HG03442 (cell line): ENCODE data around the gene COBL.

Experiments
- ATAC-seq: cut with Tn5 transposase; IDR thresholded peaks from one replicate; pipeline ENCODE4 v1.9.1; 2021; ENCODE audit warnings: mild to moderate bottlenecking, moderate library complexity; ENCODE audit not compliant: unreplicated experiment

The COBL gene

GRCh38 chr7:51235593-51236313, 80.9 kb downstream of the COBL start:
- no peak for ATAC-seq

GRCh38 chr7:51234609-51235308, 81.8 kb downstream of the COBL start:
- ATAC-seq = no peak

DNA sequence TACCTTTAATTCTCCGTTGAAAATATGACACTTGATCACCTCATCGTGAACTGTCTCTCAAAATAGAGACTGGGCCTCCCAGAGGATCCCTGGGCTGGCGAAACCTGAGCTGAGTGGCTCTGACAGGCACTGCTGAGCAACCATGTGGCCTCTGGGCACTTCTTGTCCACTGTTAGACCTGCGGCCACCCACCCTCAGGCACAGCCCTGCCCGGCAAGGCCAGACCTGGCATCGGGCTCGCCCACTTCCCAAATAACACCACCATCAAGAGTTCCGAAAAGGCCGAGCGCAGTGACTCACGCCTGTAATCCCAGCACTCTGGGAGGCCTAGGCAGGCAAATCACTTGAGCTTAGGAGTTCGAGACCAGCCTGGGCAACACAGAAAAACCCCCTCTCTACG, 82.5 kb downstream of the COBL start:
- no peak for ATAC-seq

- ATAC-seq = no peak
Measured at GRCh38 chr7:51233374-51233773, 83.2 kb downstream of the COBL start.

GRCh38 chr7:51230723-51231122, 85.9 kb downstream of the COBL start:
- ATAC-seq = no peak

DNA sequence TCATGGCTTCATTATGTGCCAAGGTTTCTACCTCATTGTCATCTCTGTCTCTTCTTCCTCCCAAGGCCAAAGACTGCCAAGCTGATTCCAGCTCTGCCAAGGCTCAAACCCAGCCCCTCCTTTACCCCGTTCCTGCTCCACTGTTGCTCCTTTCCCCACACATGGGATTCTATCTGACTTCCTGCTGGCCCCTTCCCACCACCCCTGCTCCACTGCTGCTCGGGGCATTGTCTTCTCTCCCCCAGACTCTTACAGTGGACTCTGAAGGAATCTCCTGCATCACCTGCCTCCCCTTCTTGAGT, 86.3 kb downstream of the COBL start:
- ATAC-seq = no peak

GRCh38 chr7:51229620-51230323, 86.8 kb downstream of the COBL start:
- ATAC-seq = no peak

GRCh38 chr7:51229106-51229537, 87.5 kb downstream of the COBL start:
- ATAC-seq = no peak

DNA sequence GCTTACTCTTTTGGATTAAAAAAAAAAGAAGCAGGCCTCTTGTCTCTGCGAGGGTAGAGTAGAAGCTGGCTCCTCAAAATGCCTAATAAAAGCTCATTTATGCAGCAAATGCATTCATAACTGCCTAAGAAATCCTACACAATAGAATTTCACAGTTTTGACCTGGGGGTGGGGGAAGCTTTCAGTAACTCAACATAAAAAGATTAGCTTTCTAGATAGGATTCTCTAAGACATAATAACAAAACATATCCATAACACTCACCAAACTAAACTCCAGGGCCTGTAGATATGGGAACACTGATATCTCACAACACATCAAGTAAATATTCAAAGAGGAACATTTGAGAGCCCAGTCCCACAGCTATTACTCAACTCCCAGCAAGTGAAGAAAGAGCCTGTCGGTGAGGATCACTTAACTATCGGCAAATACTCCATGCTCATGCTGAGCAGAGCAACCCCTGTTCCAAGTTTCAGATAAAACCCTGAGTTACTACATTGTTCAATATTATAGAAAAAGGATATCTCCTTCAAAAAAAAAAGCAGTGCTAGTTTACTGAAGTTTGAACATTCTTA, 88.1 kb downstream of the COBL start:
- no peak for ATAC-seq

GRCh38 chr7:51227861-51228260, 88.7 kb downstream of the COBL start:
- ATAC-seq = no peak

GRCh38 chr7:51226916-51227535, 89.6 kb downstream of the COBL start:
- ATAC-seq = no peak

- no peak for ATAC-seq
Measured at GRCh38 chr7:51226063-51226755, 90.4 kb downstream of the COBL start.

DNA sequence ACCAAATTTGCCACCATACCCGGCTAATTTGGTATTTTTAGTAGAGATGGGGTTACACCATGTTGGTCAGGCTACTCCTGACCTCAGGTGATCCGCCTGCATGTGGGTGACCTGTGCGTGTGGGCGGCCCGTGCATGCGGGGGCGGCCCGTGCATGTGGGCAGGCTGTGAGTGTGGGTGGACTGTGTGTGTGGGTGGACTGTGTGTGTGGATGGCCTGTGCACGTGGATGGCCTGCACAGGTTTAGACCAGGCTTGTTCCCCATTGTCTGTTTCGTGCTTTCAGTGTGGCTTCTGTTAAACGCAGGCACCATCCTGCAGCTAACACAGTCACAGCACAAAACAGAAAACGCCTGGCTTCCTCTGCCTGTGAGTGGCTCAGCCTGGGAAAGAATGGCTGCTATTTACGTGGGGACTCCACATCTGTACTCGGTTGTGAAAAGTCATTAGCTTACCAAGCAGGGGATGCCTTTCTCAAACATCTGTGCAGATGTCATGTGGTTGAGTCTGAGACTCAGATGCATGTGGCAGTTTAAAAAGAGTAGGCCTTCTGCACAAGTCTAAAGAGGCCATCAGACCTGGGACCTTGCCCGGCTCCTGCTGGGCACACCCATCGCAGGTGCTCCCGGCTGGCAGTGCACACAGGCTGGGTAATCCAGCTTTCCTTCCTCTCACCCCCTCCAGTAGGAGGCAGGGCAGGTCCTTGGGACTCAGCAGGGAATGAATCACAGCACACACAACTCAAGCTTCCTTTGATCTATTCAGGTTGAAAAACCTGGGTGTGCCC, 91.6 kb downstream of the COBL start:
- ATAC-seq = no peak

DNA sequence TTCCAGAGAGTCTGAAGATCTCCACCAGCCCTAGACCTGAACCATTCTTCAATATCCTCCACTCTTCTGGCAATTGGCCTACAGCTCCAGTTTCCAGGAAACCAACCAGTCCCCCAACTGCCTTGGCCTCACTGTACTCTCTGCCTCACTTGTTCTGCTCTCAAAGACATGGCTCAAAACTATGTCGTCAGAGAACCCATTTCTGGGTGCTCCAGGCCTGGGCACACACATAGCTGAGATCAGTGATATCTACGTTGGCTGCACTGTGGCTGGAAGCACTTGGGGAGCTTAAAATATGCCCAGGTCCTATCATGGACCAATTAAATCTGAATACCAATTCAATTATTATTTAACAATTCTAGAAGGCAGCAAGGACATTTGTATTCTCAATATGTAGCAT, 93.1 kb downstream of the COBL start:
- ATAC-seq = no peak

DNA sequence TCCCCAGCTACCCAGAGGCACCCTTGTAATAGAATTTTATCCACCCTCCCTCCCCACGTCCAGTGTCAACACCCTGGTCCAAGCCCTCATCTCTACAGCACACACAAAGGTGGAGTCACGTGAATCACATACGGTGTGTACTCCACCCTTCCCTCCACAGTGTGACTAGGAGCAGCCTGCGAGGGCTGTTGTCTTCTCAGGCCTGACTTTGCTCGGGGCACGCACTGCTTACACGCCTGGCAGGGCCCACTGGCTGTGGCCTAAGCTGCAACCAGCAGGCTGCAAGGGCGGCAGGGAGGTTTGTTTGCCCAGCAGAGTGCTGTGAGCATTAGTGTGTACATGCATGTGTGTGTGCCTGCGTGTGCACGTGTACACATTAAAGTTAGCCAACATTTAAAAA, 93.7 kb downstream of the COBL start:
- ATAC-seq = no peak

DNA sequence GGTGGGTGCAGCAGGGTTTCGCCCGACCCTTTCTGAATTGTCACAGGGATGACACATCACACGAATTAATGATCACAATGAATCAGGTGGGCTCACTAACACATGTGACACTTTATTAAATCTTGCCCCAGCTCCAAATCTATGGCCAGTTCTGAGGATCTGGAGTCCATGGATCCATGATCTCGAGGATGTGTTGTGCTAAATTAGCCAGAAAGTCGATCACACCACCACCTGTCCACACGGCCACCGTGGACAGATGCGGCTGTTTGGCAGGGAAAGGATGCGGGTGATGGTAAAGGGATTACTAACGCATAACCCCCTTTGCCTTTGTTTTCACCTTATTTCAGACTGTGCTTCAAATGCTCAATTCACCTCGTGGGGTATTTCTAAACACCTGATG, 96.4 kb downstream of the COBL start:
- ATAC-seq = no peak

DNA sequence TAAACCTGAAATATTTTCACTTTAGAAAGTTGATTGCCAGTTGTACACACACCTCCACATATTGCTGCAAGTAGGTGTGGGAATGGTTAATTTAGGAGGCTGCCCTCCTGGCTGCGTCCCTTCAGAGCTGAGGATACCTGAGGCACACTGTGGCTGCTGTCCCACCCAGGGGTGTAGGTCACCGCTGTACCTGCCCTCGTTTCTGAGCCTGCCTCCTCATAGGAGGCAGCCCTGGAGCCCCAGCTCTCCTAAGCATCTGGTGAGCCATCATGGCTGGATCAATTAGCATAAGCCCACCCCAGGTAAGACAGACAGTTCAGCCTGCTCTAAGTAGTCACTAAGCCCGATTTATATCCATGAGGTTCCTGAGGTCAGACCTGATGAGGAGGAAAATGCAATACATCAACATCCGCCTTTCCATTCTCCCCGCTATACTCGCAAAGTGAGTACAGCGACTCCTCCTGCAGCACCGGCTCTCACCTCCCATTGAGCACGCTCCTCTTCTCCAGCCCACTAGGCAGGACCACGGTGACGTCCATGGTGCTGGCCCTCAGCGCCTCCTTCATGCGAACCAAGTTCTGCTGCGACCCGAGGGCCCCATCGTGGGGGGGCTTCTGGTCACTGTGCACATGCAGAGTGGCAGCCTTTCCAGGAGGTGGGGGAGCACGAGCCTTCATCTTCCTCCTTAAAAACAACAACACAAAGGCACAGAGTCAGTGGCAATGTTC, 97.2 kb downstream of the COBL start:
- ATAC-seq = no peak

DNA sequence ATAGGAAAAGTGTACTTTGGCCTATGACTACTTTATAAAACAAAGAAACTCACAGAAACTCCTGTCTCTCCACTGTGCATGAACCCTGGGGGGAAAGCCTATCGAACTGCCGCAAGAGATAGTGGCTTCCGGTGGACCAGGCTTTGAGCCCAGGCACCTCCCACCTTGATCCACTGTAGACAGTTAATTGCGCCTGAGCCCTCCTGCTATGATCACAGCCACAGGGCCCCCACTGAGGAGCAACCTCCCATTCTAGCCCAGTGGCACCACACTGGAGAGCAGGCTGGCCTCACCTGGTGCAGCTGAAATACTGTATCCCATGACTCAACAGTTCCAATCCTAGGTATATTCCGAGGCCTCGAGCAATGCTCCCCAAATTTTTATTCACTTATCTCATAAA, 98.8 kb downstream of the COBL start:
- ATAC-seq = no peak

GRCh38 chr7:51214098-51214497, 102.5 kb downstream of the COBL start:
- no peak for ATAC-seq
